Middle frontal gyrus (tissue), 1 donor: Measurements from ENCODE around the gene UVSSA.
A peak's percentile ranks its signal among the peaks of the same experiment; 100 is the strongest.

ENCODE experiments used
- DNase-seq: peaks from one replicate; pipeline ENCODE4 v3.0.0-alpha.2; 2015; ENCODE audit warnings: low spot score; ENCODE audit errors: extremely low spot score

The UVSSA gene

GRCh38 chr4:1348746-1349145, 1.7 kb downstream of the UVSSA start:
- no peak for DNase-seq

- DNase-seq, result no peak
Observed at GRCh38 chr4:1349359-1350168, 2.6 kb downstream of the UVSSA start.

- no peak for DNase-seq
Observed at GRCh38 chr4:1350169-1350520, 3.1 kb downstream of the UVSSA start.

GRCh38 chr4:1351854-1352566, 5.0 kb downstream of the UVSSA start:
- DNase-seq, result peak; percentile 58

GRCh38 chr4:1352567-1352900, 5.5 kb downstream of the UVSSA start:
- no peak for DNase-seq

GRCh38 chr4:1353186-1354055, 6.4 kb downstream of the UVSSA start:
- no peak for DNase-seq

- no peak for DNase-seq
Observed at GRCh38 chr4:1354136-1354982, 7.4 kb downstream of the UVSSA start.

- DNase-seq, result no peak
Observed at GRCh38 chr4:1354983-1355275, 7.9 kb downstream of the UVSSA start.

GRCh38 chr4:1355378-1355777, 8.4 kb downstream of the UVSSA start:
- no peak for DNase-seq

- peak; percentile 23 for DNase-seq
Observed at GRCh38 chr4:1356181-1356998, 9.4 kb downstream of the UVSSA start.

GRCh38 chr4:1357356-1358248, 10.6 kb downstream of the UVSSA start:
- DNase-seq, result no peak

- no peak for DNase-seq
Observed at GRCh38 chr4:1358421-1359143, 11.6 kb downstream of the UVSSA start.

- no peak for DNase-seq
Observed at GRCh38 chr4:1359144-1359501, 12.1 kb downstream of the UVSSA start.

- no peak for DNase-seq
Observed at GRCh38 chr4:1359976-1360375, 13.0 kb downstream of the UVSSA start.

GRCh38 chr4:1360423-1361283, 13.6 kb downstream of the UVSSA start:
- no peak for DNase-seq

- no peak for DNase-seq
Observed at GRCh38 chr4:1361431-1361830, 14.4 kb downstream of the UVSSA start.

- no peak for DNase-seq
Observed at GRCh38 chr4:1362046-1362445, 15.0 kb downstream of the UVSSA start.

GRCh38 chr4:1362521-1362920, 15.5 kb downstream of the UVSSA start:
- DNase-seq, result no peak
